Measurements from ENCODE around the gene TMEM61.

GRCh38 chr1:54942976-54943375 lies 37.5 kb upstream of the TMEM61 start:
- TF ChIP-seq CTCF (conservative IDR thresholded peaks at IDR 0.05; ENCODE audit: low read depth, low read length) (no peak), EZH2 (IDR thresholded peaks at IDR 0.05; ENCODE audit: low read length, unreplicated experiment) (no peak), EZH2phosphoT487 (IDR thresholded peaks at IDR 0.05; ENCODE audit: borderline replicate concordance, low read length) (no peak)

All from PC-3 (cell line).